ENCODE results near the gene NAMPT.

- no peak for TF ChIP-seq CTCF (IDR thresholded peaks at IDR 0.05; ENCODE audit: low read depth, low read length, poor library complexity, severe bottlenecking)
- TF ChIP-seq EZH2phosphoT487 (IDR thresholded peaks at IDR 0.05; ENCODE audit: borderline replicate concordance, low read length), result no peak
These were observed 9.6 kb upstream of the NAMPT start for GRCh38 chr7:106294334-106294733.
